PFSK-1 (cell line): ENCODE data around the gene TAX1BP3.

ENCODE experiments used
- FOXP2 ChIP-seq: optimal IDR thresholded peaks from 2 replicates; pipeline ENCODE3; 2011; ENCODE audit warnings: borderline replicate concordance, control low read depth, inconsistent platforms; ENCODE audit not compliant: insufficient read depth; ENCODE audit errors: extremely low read length, extremely low read depth
- POLR2AphosphoS5 ChIP-seq: IDR thresholded peaks from 2 replicates; pipeline ENCODE4 v1.6.1; 2012; ENCODE audit warnings: low read depth, mild to moderate bottlenecking, control low read depth, low read length, moderate library complexity
- TAF1 ChIP-seq: IDR thresholded peaks from 2 replicates; pipeline ENCODE4 v1.6.1; 2012; ENCODE audit warnings: low read length, control low read depth, borderline replicate concordance; ENCODE audit not compliant: insufficient read depth
- TF ChIP-seq, protein P1 (sequence below), 2 experiments: IDR thresholded peaks; 2 replicates each; pipeline versions ENCODE4 v1.6.1 to v1.8.0; 2011 to 2012; ENCODE audit warnings: low read depth in 2 of 2, low read length in 2 of 2, control low read depth in 1 of 2, inconsistent platforms in 1 of 2, mild to moderate bottlenecking in 1 of 2, moderate library complexity in 1 of 2; ENCODE audit not compliant: insufficient read depth in 1 of 2

DNA sequence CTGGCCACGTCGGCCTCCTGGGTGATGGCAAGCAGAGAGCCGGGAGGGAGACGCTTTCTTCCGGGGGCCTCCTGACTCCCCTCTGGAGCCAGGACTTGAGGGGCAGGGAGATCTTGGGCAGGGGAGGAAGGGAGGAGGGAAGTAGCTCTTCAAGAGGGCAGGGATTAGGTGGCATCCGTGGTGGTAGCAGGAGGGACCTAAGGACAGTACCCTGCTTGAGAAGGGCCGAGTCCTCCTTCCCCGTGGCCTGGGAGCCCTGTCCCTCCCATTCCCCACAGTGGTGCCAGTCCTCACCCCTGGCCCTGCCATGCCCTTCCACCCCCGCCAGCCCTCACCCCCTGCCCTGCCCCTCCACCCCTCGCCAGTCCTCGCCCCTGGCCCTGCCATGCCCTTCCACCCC is 12.6 kb downstream of the TAX1BP3 start:
- TF ChIP-seq TAF1 (no peak), POLR2AphosphoS5 (no peak), FOXP2 (no peak)
- TF ChIP-seq, protein P1, sequence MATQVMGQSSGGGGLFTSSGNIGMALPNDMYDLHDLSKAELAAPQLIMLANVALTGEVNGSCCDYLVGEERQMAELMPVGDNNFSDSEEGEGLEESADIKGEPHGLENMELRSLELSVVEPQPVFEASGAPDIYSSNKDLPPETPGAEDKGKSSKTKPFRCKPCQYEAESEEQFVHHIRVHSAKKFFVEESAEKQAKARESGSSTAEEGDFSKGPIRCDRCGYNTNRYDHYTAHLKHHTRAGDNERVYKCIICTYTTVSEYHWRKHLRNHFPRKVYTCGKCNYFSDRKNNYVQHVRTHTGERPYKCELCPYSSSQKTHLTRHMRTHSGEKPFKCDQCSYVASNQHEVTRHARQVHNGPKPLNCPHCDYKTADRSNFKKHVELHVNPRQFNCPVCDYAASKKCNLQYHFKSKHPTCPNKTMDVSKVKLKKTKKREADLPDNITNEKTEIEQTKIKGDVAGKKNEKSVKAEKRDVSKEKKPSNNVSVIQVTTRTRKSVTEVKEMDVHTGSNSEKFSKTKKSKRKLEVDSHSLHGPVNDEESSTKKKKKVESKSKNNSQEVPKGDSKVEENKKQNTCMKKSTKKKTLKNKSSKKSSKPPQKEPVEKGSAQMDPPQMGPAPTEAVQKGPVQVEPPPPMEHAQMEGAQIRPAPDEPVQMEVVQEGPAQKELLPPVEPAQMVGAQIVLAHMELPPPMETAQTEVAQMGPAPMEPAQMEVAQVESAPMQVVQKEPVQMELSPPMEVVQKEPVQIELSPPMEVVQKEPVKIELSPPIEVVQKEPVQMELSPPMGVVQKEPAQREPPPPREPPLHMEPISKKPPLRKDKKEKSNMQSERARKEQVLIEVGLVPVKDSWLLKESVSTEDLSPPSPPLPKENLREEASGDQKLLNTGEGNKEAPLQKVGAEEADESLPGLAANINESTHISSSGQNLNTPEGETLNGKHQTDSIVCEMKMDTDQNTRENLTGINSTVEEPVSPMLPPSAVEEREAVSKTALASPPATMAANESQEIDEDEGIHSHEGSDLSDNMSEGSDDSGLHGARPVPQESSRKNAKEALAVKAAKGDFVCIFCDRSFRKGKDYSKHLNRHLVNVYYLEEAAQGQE (IDR thresholded peaks at IDR 0.05; ENCODE audit: insufficient read depth in 1 of 2, low read depth in 2 of 2, low read length in 2 of 2): no peak
